ENCODE measurements around the gene SLC24A3.
"Not testable (repeated sequence)": the region's sequence is repeated elsewhere in the genome, so short reads cannot be mapped to it uniquely, and the experiment has no call there.

The SLC24A3 gene

GRCh38 chr20:19609642-19610223 lies 397.3 kb downstream of the SLC24A3 start:
- no peak for FAIRE-seq

DNA sequence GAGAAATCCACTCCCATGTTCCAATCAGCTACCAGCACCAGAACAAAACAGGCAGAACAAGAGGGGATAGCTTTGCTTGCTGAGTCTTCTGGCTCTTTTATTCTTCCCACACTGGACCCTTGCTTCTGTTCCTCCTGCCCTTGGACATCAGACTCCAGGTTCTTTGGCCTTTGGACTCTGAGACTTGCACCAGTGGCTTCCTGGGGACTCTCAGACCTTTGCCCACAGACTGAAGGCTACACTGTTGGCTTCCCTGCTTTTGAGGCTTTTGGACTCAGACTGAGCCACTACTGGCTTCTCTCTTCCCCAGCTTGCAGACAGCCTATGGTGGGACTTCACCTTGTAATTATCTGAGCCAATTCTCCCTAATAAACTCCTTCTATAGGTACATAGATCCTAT lies 403.2 kb downstream of the SLC24A3 start:
- FAIRE-seq, result no peak

DNA sequence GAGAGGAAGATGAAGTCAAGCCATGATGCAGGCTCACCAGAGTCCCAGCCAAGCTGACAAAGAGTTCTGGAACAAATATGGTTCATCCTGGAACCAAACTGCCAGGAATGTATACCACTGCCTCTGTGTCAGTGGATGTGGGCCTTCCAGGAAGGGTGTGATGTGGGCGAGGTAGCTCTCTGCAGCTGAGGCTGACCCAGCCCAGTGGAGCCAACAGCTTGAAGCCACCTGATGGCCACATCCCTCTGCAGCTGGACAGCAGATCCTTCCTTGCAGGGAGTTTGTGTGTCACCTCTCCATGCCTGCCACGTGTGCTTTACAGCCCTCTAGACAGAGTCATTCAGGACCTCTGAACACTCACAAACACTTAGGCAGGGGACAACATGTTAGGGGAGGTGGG lies 403.6 kb downstream of the SLC24A3 start:
- FAIRE-seq, result no peak

DNA sequence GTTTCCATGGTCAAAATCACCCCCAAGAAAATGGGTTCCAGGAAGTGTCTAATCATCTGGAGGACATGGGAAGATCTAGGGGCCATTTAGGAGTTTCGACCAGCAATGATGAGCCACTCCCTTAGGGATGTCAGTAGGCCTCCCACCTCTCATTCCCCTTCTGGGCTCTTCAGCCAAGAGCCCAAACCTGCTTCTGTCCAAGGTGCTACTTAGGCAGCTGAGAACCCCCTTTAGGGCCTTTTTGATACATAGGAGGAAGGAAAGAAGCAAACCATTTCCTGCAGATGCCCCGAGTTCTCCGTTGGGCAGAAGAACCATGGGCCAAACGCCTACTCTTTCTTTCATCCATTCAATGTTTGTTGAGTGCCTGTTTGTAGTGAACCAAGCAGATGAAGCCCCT lies 404.2 kb downstream of the SLC24A3 start:
- FAIRE-seq, result no peak

DNA sequence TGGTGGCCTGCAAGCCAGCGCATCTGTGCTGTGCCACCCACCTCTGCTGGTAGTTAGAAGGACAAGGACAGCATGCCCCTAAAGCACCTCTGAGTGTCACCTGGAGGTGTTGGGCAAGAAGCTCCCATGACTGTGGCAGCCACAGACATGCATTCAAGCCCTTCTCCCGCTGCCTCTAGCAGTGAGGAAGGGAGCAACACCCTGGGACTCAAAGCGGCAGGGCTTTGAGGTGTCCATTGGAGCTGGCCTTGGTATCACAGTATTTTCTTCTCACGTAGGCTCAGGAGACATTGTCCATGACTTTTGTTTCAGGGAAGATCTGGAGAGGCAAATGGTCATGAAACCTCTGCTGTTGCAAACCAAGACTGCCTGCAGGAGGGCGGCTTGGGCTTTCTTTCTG lies 404.8 kb downstream of the SLC24A3 start:
- FAIRE-seq, result no peak

- FAIRE-seq, result no peak
These were observed 406.3 kb downstream of the SLC24A3 start for GRCh38 chr20:19618711-19619110.

- no peak for FAIRE-seq
These were observed 407.5 kb downstream of the SLC24A3 start for GRCh38 chr20:19619904-19620430.

DNA sequence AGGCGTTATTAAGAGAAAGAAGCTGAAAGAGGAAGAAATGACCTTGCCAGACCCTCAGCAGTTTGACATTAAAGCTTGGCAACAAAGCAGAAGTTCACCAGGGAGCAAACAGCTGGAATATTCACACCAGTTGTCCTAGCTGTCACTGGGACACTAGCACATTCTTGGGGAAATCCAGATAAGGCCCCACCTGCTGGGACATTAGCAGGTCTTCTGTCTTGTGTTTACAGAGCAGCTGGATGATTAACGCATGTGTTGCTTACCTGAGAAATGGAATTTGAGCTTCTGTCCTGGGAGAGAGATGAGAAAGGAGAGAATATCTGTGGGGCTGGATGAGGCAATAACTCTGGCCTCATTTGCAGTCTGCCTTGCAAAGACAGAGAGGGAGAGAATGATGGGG lies 408.0 kb downstream of the SLC24A3 start:
- FAIRE-seq, result no peak

DNA sequence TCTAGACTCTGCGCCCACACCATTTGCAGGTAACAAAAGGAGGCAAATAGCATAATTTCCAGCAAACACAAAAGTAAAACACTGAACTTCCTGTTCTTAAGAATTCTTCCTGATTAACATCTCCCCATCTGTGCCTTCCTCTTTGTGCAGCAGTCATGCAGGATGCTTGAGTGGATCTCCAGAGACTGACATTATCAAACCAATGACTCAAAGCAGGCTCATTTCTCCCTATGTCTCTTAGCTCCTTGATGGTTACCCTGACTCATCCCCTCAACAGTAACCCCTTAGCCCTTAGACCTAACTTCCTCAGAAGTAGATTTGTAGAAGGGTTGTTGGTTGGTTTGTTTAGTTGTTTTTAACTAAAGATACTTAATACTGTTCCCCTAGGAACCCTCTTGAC lies 408.6 kb downstream of the SLC24A3 start:
- FAIRE-seq, result no peak

DNA sequence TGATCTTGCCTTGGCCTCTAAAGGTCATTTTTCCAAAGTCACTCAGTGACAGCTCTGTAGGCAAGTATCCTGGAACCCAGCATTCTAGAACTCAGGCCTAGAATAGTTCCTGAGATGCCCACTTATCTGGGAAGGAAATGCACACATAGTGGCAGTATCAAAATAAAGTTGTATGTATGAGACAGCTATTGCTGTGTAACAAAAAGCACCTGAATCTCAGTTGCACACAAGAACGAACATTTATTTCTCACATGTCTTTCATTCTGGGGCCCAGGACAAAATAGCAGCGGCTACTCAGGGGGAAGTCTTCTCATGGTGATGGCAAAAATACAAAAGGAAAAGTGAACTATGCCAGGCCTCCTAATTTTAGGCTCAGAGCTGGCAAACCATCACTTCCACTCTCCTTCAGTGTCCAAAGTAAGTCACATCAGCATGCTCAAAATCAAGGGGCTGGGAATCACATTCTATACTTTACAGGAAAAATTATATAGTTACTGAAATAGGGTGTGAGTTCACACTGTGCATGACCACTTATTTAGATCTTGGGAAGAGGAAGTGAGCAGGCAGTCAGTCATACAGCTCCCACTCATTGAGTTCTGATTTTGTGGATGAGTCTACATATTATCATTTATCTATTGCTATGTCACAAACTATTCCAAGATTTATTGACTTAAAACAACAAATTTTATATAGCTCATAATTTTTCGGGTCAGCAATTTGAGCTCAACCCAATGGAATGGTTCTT lies 412.0 kb downstream of the SLC24A3 start:
- no peak for FAIRE-seq

GRCh38 chr20:19625426-19625825 lies 413.0 kb downstream of the SLC24A3 start:
- no peak for FAIRE-seq

DNA sequence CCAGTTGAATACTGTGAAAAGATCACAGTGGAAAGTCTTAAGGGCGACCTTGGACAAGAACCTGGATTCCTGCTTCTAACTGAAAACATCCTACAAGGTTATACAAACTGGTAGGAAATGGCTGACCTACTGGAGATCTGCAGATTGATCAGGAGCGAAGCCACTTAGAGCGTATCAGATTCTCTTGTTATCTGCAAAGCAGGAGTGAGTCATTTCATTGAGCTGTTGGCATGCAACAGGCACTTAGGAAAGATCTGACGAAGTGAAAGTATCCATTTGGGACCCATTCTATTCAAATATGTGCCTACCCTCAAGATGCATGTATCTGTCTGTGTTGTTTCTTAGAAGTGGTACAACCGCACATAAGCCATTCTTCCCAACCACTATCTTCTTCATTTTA lies 414.5 kb downstream of the SLC24A3 start:
- no peak for FAIRE-seq

- no peak for FAIRE-seq
These were observed 416.2 kb downstream of the SLC24A3 start for GRCh38 chr20:19628570-19629134.

DNA sequence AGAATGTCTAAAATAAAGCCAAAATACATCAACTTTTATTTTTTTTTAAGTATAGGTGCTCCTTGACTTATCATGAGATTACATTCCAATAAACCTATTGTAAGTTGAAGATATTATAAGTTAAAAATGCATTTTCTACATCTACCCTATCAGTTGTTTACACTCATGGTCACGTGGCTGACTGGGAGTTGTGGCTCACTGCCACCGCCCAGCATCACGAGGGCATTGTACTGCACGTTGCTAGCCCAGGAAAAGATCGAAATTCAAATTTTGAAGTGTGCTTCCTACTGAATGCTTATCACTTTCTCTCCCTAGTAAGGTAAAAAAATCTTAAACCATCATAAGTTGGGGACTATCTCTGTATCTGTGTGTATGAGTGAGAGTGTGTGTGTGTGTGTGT lies 419.0 kb downstream of the SLC24A3 start:
- no peak for FAIRE-seq

DNA sequence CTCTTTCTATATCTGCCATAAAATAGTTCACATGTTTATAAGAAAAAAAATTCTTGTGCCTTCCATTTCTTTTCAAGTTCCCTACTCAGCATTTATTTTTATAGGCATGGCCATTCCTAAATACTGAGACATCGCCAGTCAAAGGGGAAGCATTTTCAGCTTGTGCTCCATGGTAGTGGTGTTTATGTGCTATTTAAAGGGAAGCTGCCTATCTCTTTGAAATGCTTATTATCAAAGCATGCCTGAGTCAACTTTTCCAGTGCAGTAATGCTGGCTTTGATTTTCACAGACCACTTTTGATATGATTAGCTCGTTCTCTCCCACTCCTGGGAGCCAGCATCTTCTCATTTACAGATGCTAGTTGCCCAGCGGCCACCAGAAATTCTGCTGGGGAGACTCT lies 421.5 kb downstream of the SLC24A3 start:
- FAIRE-seq, result no peak

GRCh38 chr20:19639471-19640045 lies 427.1 kb downstream of the SLC24A3 start:
- not testable (repeated sequence) for FAIRE-seq

GRCh38 chr20:19642860-19643259 lies 430.4 kb downstream of the SLC24A3 start:
- no peak for FAIRE-seq

DNA sequence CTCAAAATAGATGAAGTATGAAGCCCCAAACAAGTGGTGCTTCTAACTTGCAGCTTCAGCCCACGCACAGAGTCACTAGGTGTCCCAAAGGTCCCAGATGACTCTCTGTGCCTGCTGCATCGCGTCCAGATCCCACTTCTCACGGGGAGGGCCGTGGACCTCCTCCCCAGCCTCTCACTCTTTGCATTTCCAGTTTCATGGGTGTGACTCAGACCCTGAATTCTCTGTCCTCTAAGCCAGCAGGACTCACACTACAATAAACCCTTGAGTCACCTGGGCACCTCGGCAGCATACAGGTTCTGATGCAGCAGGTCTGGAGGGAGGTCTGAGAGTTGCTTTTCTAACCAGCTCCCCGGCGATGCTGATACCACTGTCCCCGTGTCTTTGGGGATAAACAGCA lies 431.6 kb downstream of the SLC24A3 start:
- FAIRE-seq, result no peak

DNA sequence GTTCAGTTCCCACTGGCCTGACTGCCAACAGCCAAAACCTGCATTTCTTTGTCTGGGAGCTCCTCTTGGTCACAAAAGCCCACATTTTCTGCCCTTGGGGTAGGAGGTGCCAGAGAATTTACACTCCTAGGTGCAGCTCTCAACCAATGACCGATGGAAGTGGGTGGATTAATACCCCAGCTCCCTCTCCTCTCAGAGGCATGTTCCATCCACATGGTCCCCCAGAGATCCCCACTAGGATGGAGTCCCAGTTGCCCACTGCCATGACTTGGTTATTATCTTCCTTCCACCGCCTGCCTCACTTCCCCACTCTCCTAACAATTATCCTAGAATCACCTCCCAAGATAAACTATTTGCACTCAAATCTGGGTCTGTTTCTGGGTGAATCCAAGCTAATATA lies 434.5 kb downstream of the SLC24A3 start:
- no peak for FAIRE-seq

DNA sequence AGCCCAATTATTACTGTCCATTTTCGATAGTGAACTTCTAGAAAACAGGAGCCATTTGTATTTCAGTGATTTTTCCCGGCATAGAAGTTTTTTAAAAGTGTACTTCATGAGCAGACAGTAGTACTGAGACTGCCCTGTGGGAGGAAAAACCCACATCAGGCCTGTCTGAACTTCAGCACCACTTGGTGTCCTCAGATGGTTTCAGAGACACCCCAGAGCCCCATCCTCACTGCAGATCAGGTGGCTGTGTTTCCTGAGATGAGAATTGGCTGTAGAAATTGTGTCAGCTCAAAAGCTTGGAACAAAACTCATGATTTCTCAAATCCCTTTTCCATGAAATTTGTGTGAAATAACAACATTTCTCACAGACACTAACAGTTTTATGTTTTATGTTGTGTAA lies 435.6 kb downstream of the SLC24A3 start:
- FAIRE-seq, result no peak

DNA sequence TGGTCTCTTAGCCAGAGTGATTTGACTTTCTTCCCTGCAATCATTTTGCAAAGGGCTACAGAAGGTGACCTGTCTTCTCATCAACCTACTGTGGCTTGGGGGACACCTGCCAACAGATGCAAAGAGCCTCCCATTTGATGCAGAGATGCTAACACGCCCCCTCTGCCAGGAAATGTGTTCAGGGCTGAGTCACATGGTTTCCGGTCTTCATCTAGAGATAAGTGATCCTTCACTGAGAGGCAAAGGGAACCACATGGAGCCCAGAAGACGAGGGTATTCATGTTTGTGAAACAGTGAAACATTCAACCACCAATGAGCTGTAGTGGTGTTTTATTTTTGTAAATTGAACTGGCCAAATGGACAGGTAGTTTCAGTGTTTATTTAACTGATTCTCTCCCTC lies 436.6 kb downstream of the SLC24A3 start:
- FAIRE-seq, result no peak

- no peak for FAIRE-seq
These were observed 440.2 kb downstream of the SLC24A3 start for GRCh38 chr20:19652591-19653026.

DNA sequence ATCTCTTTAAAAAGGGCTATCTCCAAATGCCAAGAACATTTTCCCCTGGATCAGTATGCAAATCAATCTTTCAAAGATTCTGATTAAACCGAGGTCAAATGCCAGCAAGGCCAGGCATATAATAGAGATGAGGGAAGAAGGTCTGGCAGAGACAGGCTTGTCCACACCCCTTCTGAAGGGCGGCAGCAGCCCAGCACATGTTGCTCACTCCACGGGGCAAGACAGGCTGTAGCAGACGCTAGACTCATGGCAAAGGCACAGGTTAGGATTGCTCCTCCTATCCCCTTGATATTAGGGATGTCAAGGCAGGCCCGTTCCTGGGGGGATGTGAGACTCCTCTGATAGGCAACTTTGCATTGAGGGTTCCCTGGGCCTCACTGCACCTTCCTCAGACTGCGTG lies 440.9 kb downstream of the SLC24A3 start:
- no peak for FAIRE-seq

DNA sequence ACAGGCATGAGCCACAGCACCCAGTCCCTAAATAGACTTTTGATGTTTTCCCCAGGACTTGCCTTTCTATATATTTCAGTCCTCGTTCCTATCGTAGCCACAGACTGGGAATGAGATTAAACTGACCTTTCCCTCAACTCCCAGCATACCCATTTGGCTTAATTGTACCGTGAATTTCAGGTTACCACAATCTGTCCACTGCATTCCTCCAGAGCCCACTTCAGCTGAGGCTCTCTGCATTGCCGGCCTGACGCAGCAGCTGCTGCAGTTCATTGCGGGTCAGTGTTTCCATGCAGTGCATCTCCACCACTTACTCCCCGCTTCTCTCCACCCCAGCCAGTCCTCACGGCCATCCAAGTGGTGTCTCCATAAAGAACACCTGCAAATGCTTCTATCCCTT lies 442.5 kb downstream of the SLC24A3 start:
- FAIRE-seq, result no peak
